ENCODE data around the gene PGLYRP4.

Gene PGLYRP4

DNA sequence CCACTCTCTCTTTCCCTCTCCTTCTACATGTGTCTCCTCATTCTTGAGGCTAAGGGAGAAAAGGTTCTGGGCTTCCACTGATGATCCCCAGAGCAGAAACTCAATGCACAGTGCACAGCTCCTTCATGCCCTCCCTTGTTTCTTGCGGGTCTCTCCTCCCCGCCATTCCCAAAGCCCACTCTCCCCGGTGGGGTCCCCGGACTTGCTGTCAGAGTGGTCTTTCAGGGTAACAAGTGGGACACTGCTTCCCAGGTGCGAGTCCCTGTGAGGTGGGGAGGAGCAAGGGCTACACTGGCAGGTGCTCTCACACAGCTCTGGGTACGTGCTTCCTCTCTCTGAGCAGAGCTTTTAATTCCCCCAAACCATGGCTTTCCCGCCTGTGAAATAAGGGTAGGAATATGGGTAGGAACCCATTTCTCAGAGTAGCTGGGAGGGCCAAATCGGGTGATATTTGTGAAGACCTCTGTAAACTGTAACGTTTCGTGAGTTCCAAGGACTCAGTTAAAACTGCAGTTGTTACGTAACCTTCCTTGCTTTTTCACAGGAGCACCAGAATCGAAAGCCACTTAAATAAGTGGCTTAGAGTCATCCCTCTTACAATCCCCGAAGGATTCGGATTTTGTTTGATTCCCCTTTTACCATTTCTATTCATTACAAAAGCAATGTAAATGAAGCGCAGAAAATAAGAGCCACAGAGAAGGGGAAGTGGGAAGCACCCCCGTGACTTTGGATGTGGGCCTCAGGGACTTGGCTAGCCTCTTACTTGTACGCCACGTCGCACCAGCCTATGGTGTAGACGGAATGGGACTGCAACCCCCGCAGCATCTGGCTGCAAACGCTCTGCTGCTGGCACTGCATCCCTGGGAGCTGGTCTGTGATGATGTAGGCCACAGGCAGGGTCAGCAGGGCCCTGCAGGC lies 42.1 kb downstream of the PGLYRP4 start:
- H3K4me1 ChIP-seq (ENCODE audit: control insufficient read depth, insufficient read depth, low read length), result no peaks in the 10 kb centered on the region
- ChIA-PET CTCF (no interaction called here), POLR2A (no interaction called here)
- no peak for TF ChIP-seq ZNF248 (tag by site-specific recombination; IDR thresholded peaks at IDR 0.05)
- no peak for TF ChIP-seq ZNF843 (tag by site-specific recombination; IDR thresholded peaks at IDR 0.05)
- TF ChIP-seq, protein P1, sequence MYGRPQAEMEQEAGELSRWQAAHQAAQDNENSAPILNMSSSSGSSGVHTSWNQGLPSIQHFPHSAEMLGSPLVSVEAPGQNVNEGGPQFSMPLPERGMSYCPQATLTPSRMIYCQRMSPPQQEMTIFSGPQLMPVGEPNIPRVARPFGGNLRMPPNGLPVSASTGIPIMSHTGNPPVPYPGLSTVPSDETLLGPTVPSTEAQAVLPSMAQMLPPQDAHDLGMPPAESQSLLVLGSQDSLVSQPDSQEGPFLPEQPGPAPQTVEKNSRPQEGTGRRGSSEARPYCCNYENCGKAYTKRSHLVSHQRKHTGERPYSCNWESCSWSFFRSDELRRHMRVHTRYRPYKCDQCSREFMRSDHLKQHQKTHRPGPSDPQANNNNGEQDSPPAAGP (tag by site-specific recombination; IDR thresholded peaks at IDR 0.05), result no peak
- no peak for TF ChIP-seq OSR2 (tag by site-specific recombination; IDR thresholded peaks at IDR 0.05)
- no peak for TF ChIP-seq ZFP37 (tag by site-specific recombination; IDR thresholded peaks at IDR 0.05)
- TF ChIP-seq, protein P2, sequence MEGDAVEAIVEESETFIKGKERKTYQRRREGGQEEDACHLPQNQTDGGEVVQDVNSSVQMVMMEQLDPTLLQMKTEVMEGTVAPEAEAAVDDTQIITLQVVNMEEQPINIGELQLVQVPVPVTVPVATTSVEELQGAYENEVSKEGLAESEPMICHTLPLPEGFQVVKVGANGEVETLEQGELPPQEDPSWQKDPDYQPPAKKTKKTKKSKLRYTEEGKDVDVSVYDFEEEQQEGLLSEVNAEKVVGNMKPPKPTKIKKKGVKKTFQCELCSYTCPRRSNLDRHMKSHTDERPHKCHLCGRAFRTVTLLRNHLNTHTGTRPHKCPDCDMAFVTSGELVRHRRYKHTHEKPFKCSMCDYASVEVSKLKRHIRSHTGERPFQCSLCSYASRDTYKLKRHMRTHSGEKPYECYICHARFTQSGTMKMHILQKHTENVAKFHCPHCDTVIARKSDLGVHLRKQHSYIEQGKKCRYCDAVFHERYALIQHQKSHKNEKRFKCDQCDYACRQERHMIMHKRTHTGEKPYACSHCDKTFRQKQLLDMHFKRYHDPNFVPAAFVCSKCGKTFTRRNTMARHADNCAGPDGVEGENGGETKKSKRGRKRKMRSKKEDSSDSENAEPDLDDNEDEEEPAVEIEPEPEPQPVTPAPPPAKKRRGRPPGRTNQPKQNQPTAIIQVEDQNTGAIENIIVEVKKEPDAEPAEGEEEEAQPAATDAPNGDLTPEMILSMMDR (tag by site-specific recombination; IDR thresholded peaks at IDR 0.05), result no peak
- TF ChIP-seq ZXDB (tag by site-specific recombination; IDR thresholded peaks at IDR 0.05), result no peak
- TF ChIP-seq, protein P3, sequence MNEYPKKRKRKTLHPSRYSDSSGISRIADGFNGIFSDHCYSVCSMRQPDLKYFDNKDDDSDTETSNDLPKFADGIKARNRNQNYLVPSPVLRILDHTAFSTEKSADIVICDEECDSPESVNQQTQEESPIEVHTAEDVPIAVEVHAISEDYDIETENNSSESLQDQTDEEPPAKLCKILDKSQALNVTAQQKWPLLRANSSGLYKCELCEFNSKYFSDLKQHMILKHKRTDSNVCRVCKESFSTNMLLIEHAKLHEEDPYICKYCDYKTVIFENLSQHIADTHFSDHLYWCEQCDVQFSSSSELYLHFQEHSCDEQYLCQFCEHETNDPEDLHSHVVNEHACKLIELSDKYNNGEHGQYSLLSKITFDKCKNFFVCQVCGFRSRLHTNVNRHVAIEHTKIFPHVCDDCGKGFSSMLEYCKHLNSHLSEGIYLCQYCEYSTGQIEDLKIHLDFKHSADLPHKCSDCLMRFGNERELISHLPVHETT (tag by site-specific recombination; IDR thresholded peaks at IDR 0.05), result no peak
- no peak for TF ChIP-seq ZNF558 (tag by site-specific recombination; IDR thresholded peaks at IDR 0.05)
- TF ChIP-seq SP2 (tag by site-specific recombination; IDR thresholded peaks at IDR 0.05), result no peak
- TF ChIP-seq ZNF585B (tag by site-specific recombination; IDR thresholded peaks at IDR 0.05), result no peak
- no peak for TF ChIP-seq ZNF350 (tag by site-specific recombination; IDR thresholded peaks at IDR 0.05)
- TF ChIP-seq ZNF747 (tag by site-specific recombination; IDR thresholded peaks at IDR 0.05), result no peak
- no peak for TF ChIP-seq ZNF544 (tag by site-specific recombination; IDR thresholded peaks at IDR 0.05)
- no peak for TF ChIP-seq YY1 (tag by site-specific recombination; IDR thresholded peaks at IDR 0.05)
- H3K36me3 ChIP-seq (ENCODE audit: control insufficient read depth in 2 of 2, insufficient read depth in 1 of 2, low read length in 2 of 2), result no peaks in the 10 kb centered on the region
- H3K27ac ChIP-seq (ENCODE audit: extremely low read depth, low read depth, low read length), result no peak overlapping the region
- H3K4me3 ChIP-seq (ENCODE audit: low read depth, low read length), result no peak overlapping the region
- H3K9me3 ChIP-seq (ENCODE audit: control insufficient read depth, insufficient read depth, low read depth, low read length), result no peaks in the 10 kb centered on the region

DNA sequence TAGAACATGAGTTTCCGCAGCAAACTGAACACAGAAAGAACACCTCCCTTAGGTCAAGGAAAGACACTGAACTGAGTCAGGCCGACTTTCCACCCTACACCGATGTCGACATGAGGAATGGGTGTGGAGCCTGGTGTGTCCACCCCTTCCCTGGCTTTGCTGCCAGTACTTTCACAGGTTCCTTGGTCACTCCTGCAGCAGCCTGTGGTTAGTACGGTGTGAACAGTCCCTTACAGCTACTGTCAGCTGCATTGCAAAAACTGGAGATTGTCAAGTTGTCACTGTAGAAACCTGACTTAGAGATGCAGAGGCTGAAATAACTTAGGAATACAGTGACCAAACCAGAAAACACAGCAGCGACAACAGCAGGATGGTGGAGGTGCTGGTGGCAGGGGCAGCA lies 43.0 kb downstream of the PGLYRP4 start:
- Histone ChIP-seq H3K27ac (ENCODE audit: extremely low read depth, low read depth, low read length) (no peak overlapping the region), H3K4me3 (ENCODE audit: low read depth, low read length) (no peak overlapping the region), H3K36me3 (ENCODE audit: control insufficient read depth in 2 of 2, insufficient read depth in 1 of 2, low read length in 2 of 2) (no peaks in the 10 kb centered on the region), H3K4me1 (ENCODE audit: control insufficient read depth, insufficient read depth, low read length) (no peaks in the 10 kb centered on the region), H3K9me3 (ENCODE audit: control insufficient read depth, insufficient read depth, low read depth, low read length) (no peaks in the 10 kb centered on the region)
- POLR2A ChIA-PET, result no interaction called here
- TF ChIP-seq KLF1 (tag by site-specific recombination; IDR thresholded peaks at IDR 0.05) (no peak), SP3 (tag by site-specific recombination; IDR thresholded peaks at IDR 0.05) (no peak), ZNF133 (tag by site-specific recombination; IDR thresholded peaks at IDR 0.05) (no peak), SETDB1 (IDR thresholded peaks at IDR 0.05; ENCODE audit: insufficient read length, low read length) (no peak), ZIC2 (tag by site-specific recombination; IDR thresholded peaks at IDR 0.05) (no peak), ZNF416 (tag by site-specific recombination; IDR thresholded peaks at IDR 0.05) (no peak), ZBTB20 (tag by site-specific recombination; IDR thresholded peaks at IDR 0.05) (no peak), ZSCAN30 (tag by site-specific recombination; IDR thresholded peaks at IDR 0.05) (no peak), ZNF510 (tag by site-specific recombination; IDR thresholded peaks at IDR 0.05; ENCODE audit: insufficient replicate concordance) (no peak)
- TF ChIP-seq, protein P4, sequence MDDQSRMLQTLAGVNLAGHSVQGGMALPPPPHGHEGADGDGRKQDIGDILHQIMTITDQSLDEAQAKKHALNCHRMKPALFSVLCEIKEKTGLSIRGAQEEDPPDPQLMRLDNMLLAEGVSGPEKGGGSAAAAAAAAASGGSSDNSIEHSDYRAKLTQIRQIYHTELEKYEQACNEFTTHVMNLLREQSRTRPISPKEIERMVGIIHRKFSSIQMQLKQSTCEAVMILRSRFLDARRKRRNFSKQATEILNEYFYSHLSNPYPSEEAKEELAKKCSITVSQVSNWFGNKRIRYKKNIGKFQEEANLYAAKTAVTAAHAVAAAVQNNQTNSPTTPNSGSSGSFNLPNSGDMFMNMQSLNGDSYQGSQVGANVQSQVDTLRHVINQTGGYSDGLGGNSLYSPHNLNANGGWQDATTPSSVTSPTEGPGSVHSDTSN (CRISPR knock-in tag; IDR thresholded peaks at IDR 0.05), result no peak
- CTCF ChIA-PET, result interaction anchor here (0.9 kb wide), 1 partner anchor 18 kb away, joined by 3 read pairs; no protein-coding TSS in a partner anchor

Measured in HEK293 (cell line).